K562 (cell line): ENCODE results near the gene DYNLT3. TPM values are rescaled to one million over a fixed set of nuclear protein-coding genes. Genes with fewer than 3 reads are reported as not detected.

Experiments
- ATAC-seq: fragments of 200-7000 bp; cut with Tn5 transposase; 3 replicates; pipeline ENCODE4 v1.9.1; 2020; ENCODE audit warnings: moderate library complexity
- BruUV-seq: library from RNA; stranded (reverse); fragments of 400-500 nt; replicated peaks from 2 replicates; lab custom pipeline; 2021; lab: Mats Ljungman, UMichigan
- CTCF ChIA-PET: fragments of 300-600 bp; formaldehyde crosslinking; extraction: SDS; loops from one replicate; lab custom pipeline; 2021; ENCODE audit warnings: low intra/inter-chr PET ratio; lab: Yijun Ruan, JAX
- POLR2A ChIA-PET: fragments of 300-600, 350-650 bp; sonication (Branson Sonifier 250); formaldehyde crosslinking; extraction: SDS; loops from one replicate; lab custom pipeline; 2021; ENCODE audit warnings: antibody characterized with exemption, inconsistent platforms; lab: Yijun Ruan, JAX
- DNase-seq, 4 experiments: peaks; one replicate each; pipeline versions ENCODE4 v3.0.0 to v3.0.0-alpha.2; 2011 to 2018; ENCODE audit warnings: low spot score in 3 of 4, mixed read lengths in 3 of 4; ENCODE audit errors: extremely low read depth in 1 of 4
- FAIRE-seq: peaks from 2 replicates; lab custom pipeline; 2011; peaks lifted over from hg19 to GRCh38; lab: Jason Lieb, UNC
- H2AFZ ChIP-seq: 2 replicates; pipeline ENCODE4 v1.6.0; 2011; ENCODE audit warnings: low read depth, low read length, control low read depth, inconsistent platforms
- H3K27ac ChIP-seq: fragments of 200-600 bp; 3 replicates; pipeline ENCODE4 v1.8.0; 2011; ENCODE audit warnings: low read depth, mild to moderate bottlenecking, control low read depth, inconsistent platforms, low read length, moderate library complexity, mixed read lengths; ENCODE audit errors: extremely low read depth
- H3K27me3 ChIP-seq, 2 experiments: fragments of 300-600 bp in 1 of 2; 2 replicates in 1 of 2; 3 replicates in 1 of 2; pipeline versions ENCODE4 v1.6.0 to v1.8.0; 2011; ENCODE audit warnings: inconsistent platforms in 2 of 2, low read length in 2 of 2, mild to moderate bottlenecking in 1 of 2, mixed read lengths in 1 of 2, moderate library complexity in 1 of 2; ENCODE audit not compliant: control insufficient read depth in 2 of 2, insufficient read depth in 2 of 2
- H3K36me3 ChIP-seq: fragments of 300-600 bp; 3 replicates; pipeline ENCODE4 v1.8.0; 2011; ENCODE audit warnings: mild to moderate bottlenecking, low read length, inconsistent platforms; ENCODE audit not compliant: control insufficient read depth, insufficient read depth
- H3K4me1 ChIP-seq, 2 experiments: fragments of 200-600 bp in 1 of 2; replicated peaks in 1 of 2; 2 replicates in 1 of 2; 3 replicates in 1 of 2; pipeline versions ENCODE4 v1.5.1 to v1.8.0; 2011; ENCODE audit warnings: inconsistent platforms in 2 of 2, low read length in 2 of 2, mild to moderate bottlenecking in 1 of 2, mixed read lengths in 1 of 2, moderate library complexity in 1 of 2; ENCODE audit not compliant: control insufficient read depth in 2 of 2, insufficient read depth in 2 of 2
- H3K4me2 ChIP-seq: 2 replicates; pipeline ENCODE4 v1.6.1; 2011; ENCODE audit warnings: low read length, control low read depth, inconsistent platforms, mixed read lengths; ENCODE audit not compliant: insufficient read depth
- H3K4me3 ChIP-seq: fragments of 200-600 bp; sonication (generic), shearing (Covaris generic); 2 replicates; pipeline ENCODE4 v1.5.1; 2016; ENCODE audit warnings: control low read depth, inconsistent platforms
- H3K79me2 ChIP-seq: fragments of 200-600 bp; 3 replicates; pipeline ENCODE4 v1.8.0; 2011; ENCODE audit warnings: low read length, inconsistent platforms; ENCODE audit not compliant: control insufficient read depth, insufficient read depth
- H3K9ac ChIP-seq, 2 experiments: 2 replicates each; pipeline versions ENCODE4 v1.6.0 to v1.6.1; 2011; ENCODE audit warnings: low read depth in 2 of 2, low read length in 2 of 2, control low read depth in 1 of 2, inconsistent platforms in 1 of 2, mild to moderate bottlenecking in 1 of 2, mixed read lengths in 1 of 2; ENCODE audit not compliant: insufficient read depth in 1 of 2
- H3K9me1 ChIP-seq: one replicate; pipeline ENCODE4 v1.6.0; 2011; ENCODE audit warnings: inconsistent platforms, mild to moderate bottlenecking, low read length, moderate library complexity; ENCODE audit not compliant: control insufficient read depth, insufficient read depth
- H3K9me3 ChIP-seq: replicated peaks from 2 replicates; pipeline ENCODE4 v1.5.1; 2011; ENCODE audit warnings: low read depth, low read length, inconsistent platforms; ENCODE audit not compliant: control insufficient read depth, insufficient read depth
- H4K20me1 ChIP-seq: replicated peaks from 2 replicates; pipeline ENCODE4 v1.6.1; 2011; ENCODE audit warnings: low read length, inconsistent platforms, mixed read lengths; ENCODE audit not compliant: control insufficient read depth, insufficient read depth
- ARID2 ChIP-seq: fragments of 450-650 bp; IDR thresholded peaks from 2 replicates; pipeline ENCODE4 v1.6.1; 2017; ENCODE audit warnings: antibody characterized with exemption, mild to moderate bottlenecking
- GABPA ChIP-seq: fragments of 200-800 bp; sonication (Bioruptor generic); conservative IDR thresholded peaks from 2 replicates; pipeline ENCODE4 v1.6.1; 2016; ENCODE audit warnings: low read depth, missing genetic modification characterization, missing compliant biosample characterization
- GTF2F1 ChIP-seq: IDR thresholded peaks from 2 replicates; pipeline ENCODE4 v1.6.1; 2011; ENCODE audit warnings: low read depth, low read length, improper control_type of control experiment
- KLF6 ChIP-seq: fragments of 250-450 bp; sonication (Bioruptor Pico); IDR thresholded peaks from 2 replicates; pipeline ENCODE4 v1.4.0; 2020; ENCODE audit warnings: mild to moderate bottlenecking, moderate library complexity, borderline replicate concordance
- LEF1 ChIP-seq: fragments of 450-650 bp; IDR thresholded peaks from 2 replicates; pipeline ENCODE4 v1.6.1; 2016; ENCODE audit warnings: mild to moderate bottlenecking
- NUFIP1 ChIP-seq: fragments of 450-650 bp; IDR thresholded peaks from 2 replicates; pipeline ENCODE4 v1.6.1; 2018; ENCODE audit not compliant: partially characterized antibody
- ZNF431 ChIP-seq: sonication (generic); formaldehyde crosslinking; IDR thresholded peaks from 2 replicates; pipeline ENCODE4 v1.8.0; 2022; ENCODE audit warnings: mild to moderate bottlenecking, missing genetic modification reagents
- ZNF589 ChIP-seq: fragments of 200-800 bp; sonication (Bioruptor generic); IDR thresholded peaks from 2 replicates; pipeline ENCODE4 v1.6.1; 2016; ENCODE audit warnings: low read depth, missing genetic modification characterization, missing compliant biosample characterization
- WGBS: fragments of 100-300 bp; shearing (Covaris generic); methylation state at CpG from one replicate; pipeline ENCODE4 v1.1.6; 2016; ENCODE audit warnings: low coverage, mixed read lengths; ENCODE audit not compliant: insufficient coverage; ENCODE audit errors: missing lambda C conversion rate; 5-methylcytosine and 5-hydroxymethylcytosine counted together
- in situ Hi-C: fragments of 300-500 bp; cut with MboI; formaldehyde crosslinking; loops from 4 replicates; pipeline ENCODE4 v1.15.0; 2018; ENCODE audit warnings: inconsistent platforms, mixed read lengths
- intact Hi-C: fragments of 100-400 bp; cut with micrococcal nuclease; formaldehyde crosslinking; loops from 2 replicates; pipeline ENCODE4 v1.14.2; 2022
- polyA plus RNA-seq, 8 experiments: library from polyadenylated mRNA; depleted of rRNA in 4 of 8; stranded (reverse) in 5 of 8; unstranded in 3 of 8; fragments of >200 nt; fragmentation: Nextera tagmentation in 2 of 8; fragmentation: Illumina TruSeq in 1 of 8; extraction: Ambion mirVana in 2 of 8; extraction: Trizol in 1 of 8; gene quantifications; 2 replicates each; pipeline versions ENCODE4 v1.2.1 to v1.2.3, GENCODE V29; 2011 to 2014; ENCODE audit warnings: inconsistent platforms in 1 of 8, missing spikeins in 1 of 8
- total RNA-seq, 7 experiments: library from RNA; depleted of rRNA in 6 of 7; stranded (reverse); fragments of >200 nt in 6 of 7; fragmentation: Illumina TruSeq in 2 of 7; extraction: Trizol in 2 of 7; gene quantifications; 2 replicates each; pipeline versions ENCODE4 v1.2.1 to v1.2.3, GENCODE V29; 2011 to 2021; ENCODE audit warnings: low replicate concordance in 1 of 7
- TF ChIP-seq, protein P1 (sequence below): fragments of 450-650 bp; IDR thresholded peaks from 2 replicates; pipeline ENCODE4 v1.7.0; 2016; ENCODE audit warnings: borderline replicate concordance
- TF ChIP-seq, protein P2 (sequence below): fragments of 250-450 bp; sonication (Bioruptor Pico); IDR thresholded peaks from 2 replicates; pipeline ENCODE4 v1.8.0; 2021; ENCODE audit warnings: moderate library complexity, mild to moderate bottlenecking, inconsistent platforms
- TF ChIP-seq, protein P3 (sequence below): fragments of 250-450 bp; sonication (Bioruptor Pico); IDR thresholded peaks from 2 replicates; pipeline ENCODE4 v1.5.0; 2021

DYNLT3 gene
- total and polyA plus RNA-seq, 9 of the 15 experiments (the other 6 are each of a cell fraction or from before 2014, with no cell fraction given) = 4.5 to 17.5 (median 8.3) TPM

DNA sequence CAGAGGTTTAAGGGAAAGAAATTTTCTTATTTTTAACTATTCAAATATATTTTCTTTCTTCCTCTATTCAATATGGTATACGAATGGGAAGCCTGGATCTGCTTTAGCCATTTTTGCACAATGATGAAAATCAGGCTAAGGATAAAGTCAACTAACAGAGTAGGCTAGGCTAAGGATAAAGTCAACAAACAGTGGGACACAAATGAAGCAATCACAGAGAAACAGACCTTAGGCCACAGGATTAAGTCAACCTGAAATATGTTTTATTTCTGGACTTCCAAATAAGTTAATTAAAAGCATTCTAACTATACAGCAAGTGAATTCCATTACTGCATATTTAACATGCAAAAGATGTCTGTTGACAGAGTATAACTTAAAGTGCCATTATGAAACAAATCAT, 17.0 kb downstream of the DYNLT3 start:
- CTCF ChIA-PET = no interaction called here
- Histone ChIP-seq H3K9ac (no peak overlapping the region), H3K9me3 (no peaks in the 10 kb centered on the region), H3K4me1 (no peaks in the 10 kb centered on the region), H2AFZ (no peak overlapping the region), H4K20me1 (no peaks in the 10 kb centered on the region)
- intact Hi-C loops (no loop called here), in situ Hi-C loops (no loop called here)
- TF ChIP-seq NUFIP1 (no peak), ZNF431 (no peak)
- TF ChIP-seq, all 486 proteins: peak for 0
- Histone ChIP-seq H3K27ac (no peak overlapping the region), H3K4me3 (no peak overlapping the region), H3K27me3 (no peaks in the 10 kb centered on the region), H3K9me1 (no peaks in the 10 kb centered on the region), H3K36me3 (no peaks in the 10 kb centered on the region), H3K79me2 (no peaks in the 10 kb centered on the region), H3K4me2 (no peak overlapping the region)
- WGBS = 0% methylated on average over 1 of the region's 1 CpG
- DNase-seq = no peak
- FAIRE-seq = no peak
- BruUV-seq = no TSS peak
- no peak for ATAC-seq
- POLR2A ChIA-PET = no interaction called here

DNA sequence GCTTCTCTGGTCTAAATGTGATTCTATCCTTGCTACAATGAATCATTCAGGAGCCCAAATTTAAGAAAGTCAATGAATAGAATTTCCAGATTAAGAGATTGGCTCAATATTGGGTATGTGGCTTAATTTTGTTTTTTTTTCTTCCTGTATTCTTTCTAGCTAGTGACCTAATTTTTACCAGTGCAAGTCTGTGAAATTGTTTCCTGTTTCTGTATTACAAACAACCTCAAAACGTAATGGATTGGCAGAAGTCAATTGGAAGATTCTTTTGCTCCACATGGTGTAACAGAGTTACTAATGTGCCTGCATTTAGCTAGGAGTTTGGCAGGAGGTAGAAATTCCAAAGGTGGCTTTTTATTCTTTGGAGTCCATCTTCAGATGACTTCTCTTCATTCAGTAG, 17.6 kb downstream of the DYNLT3 start:
- H3K36me3 ChIP-seq = no peaks in the 10 kb centered on the region
- no peak overlapping the region for H3K4me2 ChIP-seq
- H3K9ac ChIP-seq = no peak overlapping the region
- WGBS = 0% methylated on average over 1 of the region's 1 CpG
- no peak overlapping the region for H3K27ac ChIP-seq
- no peaks in the 10 kb centered on the region for H3K9me3 ChIP-seq
- BruUV-seq = no TSS peak
- no peaks in the 10 kb centered on the region for H3K79me2 ChIP-seq
- ChIA-PET POLR2A (no interaction called here), CTCF (no interaction called here)
- ATAC-seq (no peak), DNase-seq (no peak), FAIRE-seq (no peak)
- in situ Hi-C loops (loop anchor here (10.0 kb wide), 1 partner anchor 255 kb away; the partner anchor contains the start of gene LANCL3), intact Hi-C loops (loop anchor here (5.0 to 10.0 kb wide), 2 partner anchors 202 to 345 kb away; no protein-coding TSS in a partner anchor)
- H2AFZ ChIP-seq = no peak overlapping the region
- no peaks in the 10 kb centered on the region for H3K4me1 ChIP-seq
- no peaks in the 10 kb centered on the region for H4K20me1 ChIP-seq
- no peaks in the 10 kb centered on the region for H3K27me3 ChIP-seq
- H3K9me1 ChIP-seq = no peaks in the 10 kb centered on the region
- H3K4me3 ChIP-seq = no peak overlapping the region
- TF ChIP-seq, protein P1, sequence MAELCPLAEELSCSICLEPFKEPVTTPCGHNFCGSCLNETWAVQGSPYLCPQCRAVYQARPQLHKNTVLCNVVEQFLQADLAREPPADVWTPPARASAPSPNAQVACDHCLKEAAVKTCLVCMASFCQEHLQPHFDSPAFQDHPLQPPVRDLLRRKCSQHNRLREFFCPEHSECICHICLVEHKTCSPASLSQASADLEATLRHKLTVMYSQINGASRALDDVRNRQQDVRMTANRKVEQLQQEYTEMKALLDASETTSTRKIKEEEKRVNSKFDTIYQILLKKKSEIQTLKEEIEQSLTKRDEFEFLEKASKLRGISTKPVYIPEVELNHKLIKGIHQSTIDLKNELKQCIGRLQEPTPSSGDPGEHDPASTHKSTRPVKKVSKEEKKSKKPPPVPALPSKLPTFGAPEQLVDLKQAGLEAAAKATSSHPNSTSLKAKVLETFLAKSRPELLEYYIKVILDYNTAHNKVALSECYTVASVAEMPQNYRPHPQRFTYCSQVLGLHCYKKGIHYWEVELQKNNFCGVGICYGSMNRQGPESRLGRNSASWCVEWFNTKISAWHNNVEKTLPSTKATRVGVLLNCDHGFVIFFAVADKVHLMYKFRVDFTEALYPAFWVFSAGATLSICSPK = no peak
- TF ChIP-seq, protein P2, sequence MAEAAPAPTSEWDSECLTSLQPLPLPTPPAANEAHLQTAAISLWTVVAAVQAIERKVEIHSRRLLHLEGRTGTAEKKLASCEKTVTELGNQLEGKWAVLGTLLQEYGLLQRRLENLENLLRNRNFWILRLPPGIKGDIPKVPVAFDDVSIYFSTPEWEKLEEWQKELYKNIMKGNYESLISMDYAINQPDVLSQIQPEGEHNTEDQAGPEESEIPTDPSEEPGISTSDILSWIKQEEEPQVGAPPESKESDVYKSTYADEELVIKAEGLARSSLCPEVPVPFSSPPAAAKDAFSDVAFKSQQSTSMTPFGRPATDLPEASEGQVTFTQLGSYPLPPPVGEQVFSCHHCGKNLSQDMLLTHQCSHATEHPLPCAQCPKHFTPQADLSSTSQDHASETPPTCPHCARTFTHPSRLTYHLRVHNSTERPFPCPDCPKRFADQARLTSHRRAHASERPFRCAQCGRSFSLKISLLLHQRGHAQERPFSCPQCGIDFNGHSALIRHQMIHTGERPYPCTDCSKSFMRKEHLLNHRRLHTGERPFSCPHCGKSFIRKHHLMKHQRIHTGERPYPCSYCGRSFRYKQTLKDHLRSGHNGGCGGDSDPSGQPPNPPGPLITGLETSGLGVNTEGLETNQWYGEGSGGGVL (CRISPR knock-in tag) = no peak
- TF ChIP-seq KLF6 (CRISPR knock-in tag) (no peak), ZNF589 (CRISPR knock-in tag) (no peak), GABPA (no peak), GTF2F1 (no peak), ARID2 (no peak), LEF1 (no peak)
- TF ChIP-seq, protein P3, sequence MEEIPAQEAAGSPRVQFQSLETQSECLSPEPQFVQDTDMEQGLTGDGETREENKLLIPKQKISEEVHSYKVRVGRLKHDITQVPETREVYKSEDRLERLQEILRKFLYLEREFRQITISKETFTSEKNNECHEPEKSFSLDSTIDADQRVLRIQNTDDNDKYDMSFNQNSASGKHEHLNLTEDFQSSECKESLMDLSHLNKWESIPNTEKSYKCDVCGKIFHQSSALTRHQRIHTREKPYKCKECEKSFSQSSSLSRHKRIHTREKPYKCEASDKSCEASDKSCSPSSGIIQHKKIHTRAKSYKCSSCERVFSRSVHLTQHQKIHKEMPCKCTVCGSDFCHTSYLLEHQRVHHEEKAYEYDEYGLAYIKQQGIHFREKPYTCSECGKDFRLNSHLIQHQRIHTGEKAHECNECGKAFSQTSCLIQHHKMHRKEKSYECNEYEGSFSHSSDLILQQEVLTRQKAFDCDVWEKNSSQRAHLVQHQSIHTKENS (CRISPR knock-in tag) = no peak
